Activated CD4-positive, alpha-beta memory T cell treated with anti-CD3 and anti-CD28 coated beads for 36 hours (primary cell): ENCODE results near the gene SETD2. TPM values are rescaled to one million over a fixed set of nuclear protein-coding genes. Genes with fewer than 3 reads are reported as not detected.
"Not testable (repeated sequence)": the region's sequence is repeated elsewhere in the genome, so short reads cannot be mapped to it uniquely, and the experiment has no call there.

Source experiments
- CTCF ChIA-PET: fragments of 350-600 bp; sonication (Branson Sonifier 250); formaldehyde crosslinking; loops from one replicate; lab custom pipeline; 2021; ENCODE audit warnings: antibody characterized with exemption, inconsistent platforms; lab: Charles Lee
- POLR2A ChIA-PET: fragments of 350-600 bp; sonication (Branson Sonifier 250); formaldehyde crosslinking; loops from one replicate; lab custom pipeline; 2021; ENCODE audit warnings: antibody characterized with exemption; lab: Charles Lee
- DNase-seq: peaks from one replicate; pipeline ENCODE4 v3.0.0-alpha.2; 2020
- H3K27ac Mint-ChIP-seq: one replicate; pipeline ENCODE4 v1.8.0; 2021; ENCODE audit warnings: mixed read lengths
- H3K27me3 Mint-ChIP-seq: one replicate; pipeline ENCODE4 v1.8.0; 2021; ENCODE audit warnings: mixed read lengths
- H3K36me3 Mint-ChIP-seq: one replicate; pipeline ENCODE4 v1.8.0; 2021; ENCODE audit warnings: mixed read lengths
- H3K4me1 Mint-ChIP-seq: one replicate; pipeline ENCODE4 v1.8.0; 2021; ENCODE audit warnings: low read depth, mixed read lengths
- H3K4me3 Mint-ChIP-seq: one replicate; pipeline ENCODE4 v1.8.0; 2021; ENCODE audit warnings: mild to moderate bottlenecking, mixed read lengths
- H3K9me3 Mint-ChIP-seq: one replicate; pipeline ENCODE4 v1.8.0; 2021; ENCODE audit warnings: mixed read lengths
- intact Hi-C: fragments of 100-400 bp; cut with micrococcal nuclease; formaldehyde crosslinking; loops from one replicate; pipeline ENCODE4 v1.15.1; 2023
- total RNA-seq, 2 experiments: library from RNA; stranded (reverse); gene quantifications; one replicate each; pipeline ENCODE4 v1.2.3, GENCODE V29; 2021

SETD2 gene, protein sequence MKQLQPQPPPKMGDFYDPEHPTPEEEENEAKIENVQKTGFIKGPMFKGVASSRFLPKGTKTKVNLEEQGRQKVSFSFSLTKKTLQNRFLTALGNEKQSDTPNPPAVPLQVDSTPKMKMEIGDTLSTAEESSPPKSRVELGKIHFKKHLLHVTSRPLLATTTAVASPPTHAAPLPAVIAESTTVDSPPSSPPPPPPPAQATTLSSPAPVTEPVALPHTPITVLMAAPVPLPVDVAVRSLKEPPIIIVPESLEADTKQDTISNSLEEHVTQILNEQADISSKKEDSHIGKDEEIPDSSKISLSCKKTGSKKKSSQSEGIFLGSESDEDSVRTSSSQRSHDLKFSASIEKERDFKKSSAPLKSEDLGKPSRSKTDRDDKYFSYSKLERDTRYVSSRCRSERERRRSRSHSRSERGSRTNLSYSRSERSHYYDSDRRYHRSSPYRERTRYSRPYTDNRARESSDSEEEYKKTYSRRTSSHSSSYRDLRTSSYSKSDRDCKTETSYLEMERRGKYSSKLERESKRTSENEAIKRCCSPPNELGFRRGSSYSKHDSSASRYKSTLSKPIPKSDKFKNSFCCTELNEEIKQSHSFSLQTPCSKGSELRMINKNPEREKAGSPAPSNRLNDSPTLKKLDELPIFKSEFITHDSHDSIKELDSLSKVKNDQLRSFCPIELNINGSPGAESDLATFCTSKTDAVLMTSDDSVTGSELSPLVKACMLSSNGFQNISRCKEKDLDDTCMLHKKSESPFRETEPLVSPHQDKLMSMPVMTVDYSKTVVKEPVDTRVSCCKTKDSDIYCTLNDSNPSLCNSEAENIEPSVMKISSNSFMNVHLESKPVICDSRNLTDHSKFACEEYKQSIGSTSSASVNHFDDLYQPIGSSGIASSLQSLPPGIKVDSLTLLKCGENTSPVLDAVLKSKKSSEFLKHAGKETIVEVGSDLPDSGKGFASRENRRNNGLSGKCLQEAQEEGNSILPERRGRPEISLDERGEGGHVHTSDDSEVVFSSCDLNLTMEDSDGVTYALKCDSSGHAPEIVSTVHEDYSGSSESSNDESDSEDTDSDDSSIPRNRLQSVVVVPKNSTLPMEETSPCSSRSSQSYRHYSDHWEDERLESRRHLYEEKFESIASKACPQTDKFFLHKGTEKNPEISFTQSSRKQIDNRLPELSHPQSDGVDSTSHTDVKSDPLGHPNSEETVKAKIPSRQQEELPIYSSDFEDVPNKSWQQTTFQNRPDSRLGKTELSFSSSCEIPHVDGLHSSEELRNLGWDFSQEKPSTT (N-terminal part only)
- total RNA-seq = 10 to 100 TPM; 31.2 to 31.8 TPM

DNA sequence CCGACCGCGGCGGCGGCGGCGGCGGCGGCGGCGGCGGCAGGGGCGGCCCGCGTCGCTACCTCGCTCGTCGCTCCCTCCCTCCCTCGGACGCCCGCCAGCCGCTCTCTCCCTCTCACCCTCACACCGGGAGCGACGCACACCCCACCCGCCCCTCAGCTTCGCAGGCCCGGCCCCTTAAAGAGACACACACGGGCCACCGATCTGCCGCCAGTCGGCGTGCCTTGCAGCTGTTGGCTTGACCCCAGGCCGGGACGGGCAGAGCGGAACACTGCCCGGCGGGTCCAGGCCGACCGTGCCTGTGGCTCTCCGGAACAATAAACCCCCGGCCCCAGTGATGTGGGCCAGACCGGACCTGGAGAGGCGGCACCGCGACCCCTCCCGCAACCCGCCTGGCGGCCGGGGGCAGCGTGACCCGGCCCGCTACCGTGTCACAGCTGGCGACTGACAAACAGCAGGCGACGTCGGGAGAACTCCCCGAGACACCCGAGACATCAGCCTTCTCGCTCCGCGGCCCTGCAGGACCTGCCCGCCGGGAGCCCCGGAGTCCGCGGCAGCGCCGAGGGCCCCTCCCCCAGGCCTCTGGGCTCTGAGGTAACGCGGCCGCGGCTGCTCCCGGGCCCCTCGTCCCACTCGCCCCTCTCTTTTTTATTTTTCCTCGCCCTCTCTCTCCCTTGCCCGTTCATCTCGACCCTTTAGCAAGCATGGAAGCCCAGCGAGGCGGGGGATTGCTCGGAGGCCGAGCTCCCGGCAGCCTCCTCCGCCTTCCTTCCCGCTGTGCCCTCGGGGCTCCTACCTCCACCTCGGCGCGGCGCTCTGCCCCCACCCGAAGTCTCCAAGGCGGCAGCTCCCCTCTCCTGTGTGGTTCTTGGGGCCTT, at the start of gene SETD2:
SETD2 (minus strand) TSS at position 107 of the 875 bp plus-strand sequence. CDS start 189 bp downstream, outside the sequence.
- intact Hi-C loops = loop anchor here (1.0 to 10.0 kb wide), 8 partner anchors 23 to 219 kb away; partner anchors contain the start of genes KIF9, KLHL18 and PTPN23
- Mint-ChIP-seq H3K4me1 (peaks cover 43% of the 10 kb centered on the region), H3K36me3 (peaks cover 10% of the 10 kb centered on the region), H3K4me3 (peak within 1 kb of the TSS; percentile 97), H3K9me3 (no peaks in the 10 kb centered on the region), H3K27me3 (peaks cover 1% of the 10 kb centered on the region), H3K27ac (peak within 1 kb of the TSS; percentile 99)
- peak; percentile 91 for DNase-seq
- ChIA-PET POLR2A (interaction anchor here (1.2 to 3.3 kb wide), 7 partner anchors 12 to 311 kb away, joined by 3 to 19 read pairs (median 6); partner anchors contain the start of genes KIF9, KLHL18, NBEAL2 and PTPN23), CTCF (interaction anchor here (0.7 to 3.6 kb wide), 11 partner anchors 23 to 251 kb away, joined by 3 to 19 read pairs (median 4); partner anchors contain the start of genes KIF9, KLHL18 and PTPN23)

DNA sequence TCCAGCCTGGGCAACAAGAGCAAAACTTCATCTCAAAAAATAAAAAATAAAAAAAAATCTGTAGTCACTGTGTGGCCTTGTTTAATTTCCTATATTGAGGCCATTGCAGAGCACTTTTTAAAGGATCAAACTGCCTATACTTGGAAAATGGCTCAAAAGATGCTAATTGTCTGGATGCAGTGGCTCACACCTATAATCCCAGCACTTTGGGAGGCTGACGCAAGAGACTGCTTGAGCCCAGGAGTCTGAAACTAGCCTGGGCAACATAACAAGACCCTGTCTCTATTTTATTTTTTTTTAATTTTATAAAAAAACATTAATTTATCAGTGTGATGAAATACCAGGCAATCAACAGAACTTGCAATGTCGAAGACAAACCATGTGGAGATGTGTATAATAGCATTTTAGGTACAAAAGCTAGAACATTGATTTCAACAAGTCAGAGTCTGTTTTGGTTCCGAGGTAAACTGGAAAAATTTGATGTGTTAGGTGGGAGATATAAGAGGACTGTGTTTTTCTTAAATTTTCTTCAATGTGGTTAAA, 47.0 kb upstream of the SETD2 start:
- no peak overlapping the region for H3K4me3 Mint-ChIP-seq
- H3K27me3 Mint-ChIP-seq = no peaks in the 10 kb centered on the region
- intact Hi-C loops = no loop called here
- H3K4me1 Mint-ChIP-seq = no peaks in the 10 kb centered on the region
- ChIA-PET CTCF (interaction anchor here (0.8 kb wide), 1 partner anchor 15 kb away, joined by 3 read pairs; no protein-coding TSS in a partner anchor), POLR2A (interaction anchor here (0.6 kb wide), 1 partner anchor 23 kb away, joined by 4 read pairs; no protein-coding TSS in a partner anchor)
- H3K9me3 Mint-ChIP-seq = no peaks in the 10 kb centered on the region
- no peak overlapping the region for H3K27ac Mint-ChIP-seq
- no peak for DNase-seq
- no peaks in the 10 kb centered on the region for H3K36me3 Mint-ChIP-seq

DNA sequence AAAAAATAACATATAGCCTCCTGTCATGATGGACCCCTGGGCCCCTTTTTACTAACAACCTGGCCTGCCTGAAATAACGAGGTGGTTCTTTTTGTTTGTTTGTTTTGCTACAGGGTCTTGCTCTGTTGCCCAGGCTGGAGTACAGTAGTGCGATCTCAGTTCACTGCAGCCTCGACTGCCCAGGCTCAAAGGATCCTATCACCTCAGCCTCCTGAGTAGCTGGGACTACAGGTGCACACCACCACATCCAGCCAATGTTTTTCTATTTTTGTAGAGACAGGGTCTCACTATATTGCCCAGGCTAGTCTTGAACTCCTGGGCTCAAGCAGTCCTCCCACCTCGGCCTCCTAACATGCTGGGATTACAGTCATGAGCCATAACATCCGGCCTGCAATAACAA, 42.1 kb upstream of the SETD2 start:
- H3K4me1 Mint-ChIP-seq, H3K27me3 Mint-ChIP-seq, intact Hi-C loops, H3K36me3 Mint-ChIP-seq, POLR2A ChIA-PET, CTCF ChIA-PET, DNase-seq, H3K9me3 Mint-ChIP-seq, H3K4me3 Mint-ChIP-seq, H3K27ac Mint-ChIP-seq: not testable (repeated sequence)

DNA sequence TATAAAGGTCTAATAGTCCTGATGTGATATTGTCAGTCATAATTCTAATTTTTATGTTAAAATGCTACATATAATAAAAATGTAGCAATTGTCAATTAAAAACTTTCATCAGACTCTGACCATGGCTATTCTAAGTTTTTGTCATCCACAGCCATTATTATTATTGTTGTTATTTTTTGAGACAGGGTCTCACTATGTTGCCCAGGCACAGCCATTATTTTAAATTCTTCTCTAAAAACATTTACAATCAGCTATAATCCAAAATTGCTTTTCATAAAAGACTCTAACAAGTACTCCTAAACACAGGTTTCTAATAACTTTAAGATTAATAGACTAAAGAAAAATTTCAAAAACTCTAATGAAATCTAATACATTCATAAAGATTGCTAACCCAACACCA, 41.0 kb upstream of the SETD2 start:
- POLR2A ChIA-PET = no interaction called here
- Mint-ChIP-seq H3K4me1 (no peaks in the 10 kb centered on the region), H3K9me3 (no peaks in the 10 kb centered on the region), H3K27ac (no peak overlapping the region), H3K4me3 (no peak overlapping the region), H3K36me3 (no peaks in the 10 kb centered on the region), H3K27me3 (no peaks in the 10 kb centered on the region)
- CTCF ChIA-PET = no interaction called here
- DNase-seq = no peak
- intact Hi-C loops = no loop called here

DNA sequence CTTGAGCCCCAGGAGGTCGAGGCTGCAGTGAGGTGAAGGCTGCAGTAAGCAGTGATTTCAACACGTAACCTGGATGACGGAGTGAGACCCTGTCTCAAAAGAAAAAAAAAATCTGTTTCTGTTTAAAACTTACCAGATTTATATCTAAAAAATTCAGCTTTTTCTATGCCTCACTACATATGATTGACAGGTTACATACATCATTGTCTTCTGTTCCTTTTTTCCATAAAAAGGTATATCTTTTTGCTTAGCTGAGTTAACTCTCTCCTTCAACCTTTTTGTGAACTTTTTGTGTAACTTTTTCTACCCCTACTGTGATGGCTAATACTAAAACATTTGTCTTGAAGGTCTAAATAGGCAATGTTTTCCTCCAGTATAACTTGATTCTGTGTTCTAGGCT, 38.6 kb upstream of the SETD2 start:
- POLR2A ChIA-PET = no interaction called here

DNA sequence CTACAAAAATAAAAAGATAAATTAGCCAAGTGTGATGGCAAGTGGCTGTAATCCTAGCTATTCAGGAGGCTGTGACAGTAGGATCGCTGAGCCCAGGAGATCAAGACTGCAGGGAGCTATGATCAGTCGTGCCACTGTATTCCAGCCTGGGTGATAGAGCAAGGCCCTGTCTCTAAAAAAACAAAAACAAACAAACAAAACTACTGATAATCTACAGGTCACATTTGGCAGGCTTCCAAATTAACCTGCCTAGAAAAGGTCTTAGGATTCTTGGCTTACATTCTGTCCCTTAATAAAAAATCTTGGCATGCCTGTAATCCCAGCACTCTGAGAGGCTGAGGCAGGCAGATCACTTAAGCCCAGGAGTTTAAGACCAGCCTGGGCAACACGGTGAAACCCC, 33.4 kb upstream of the SETD2 start:
- H3K27me3 Mint-ChIP-seq = no peaks in the 10 kb centered on the region
- H3K36me3 Mint-ChIP-seq = peaks cover 3% of the 10 kb centered on the region
- H3K9me3 Mint-ChIP-seq = peaks cover 6% of the 10 kb centered on the region
- no peaks in the 10 kb centered on the region for H3K4me1 Mint-ChIP-seq
- no peak for DNase-seq
- ChIA-PET POLR2A (no interaction called here), CTCF (no interaction called here)
- no peak overlapping the region for H3K27ac Mint-ChIP-seq
- no peak overlapping the region for H3K4me3 Mint-ChIP-seq
- intact Hi-C loops = no loop called here

More for the DNA sequence above, 38.6 kb upstream of the SETD2 start:
- Mint-ChIP-seq H3K4me3 (no peak overlapping the region), H3K27me3 (no peaks in the 10 kb centered on the region), H3K4me1 (no peaks in the 10 kb centered on the region), H3K36me3 (no peaks in the 10 kb centered on the region), H3K9me3 (no peaks in the 10 kb centered on the region), H3K27ac (no peak overlapping the region)
- no peak for DNase-seq
- CTCF ChIA-PET = no interaction called here
- intact Hi-C loops = no loop called here

DNA sequence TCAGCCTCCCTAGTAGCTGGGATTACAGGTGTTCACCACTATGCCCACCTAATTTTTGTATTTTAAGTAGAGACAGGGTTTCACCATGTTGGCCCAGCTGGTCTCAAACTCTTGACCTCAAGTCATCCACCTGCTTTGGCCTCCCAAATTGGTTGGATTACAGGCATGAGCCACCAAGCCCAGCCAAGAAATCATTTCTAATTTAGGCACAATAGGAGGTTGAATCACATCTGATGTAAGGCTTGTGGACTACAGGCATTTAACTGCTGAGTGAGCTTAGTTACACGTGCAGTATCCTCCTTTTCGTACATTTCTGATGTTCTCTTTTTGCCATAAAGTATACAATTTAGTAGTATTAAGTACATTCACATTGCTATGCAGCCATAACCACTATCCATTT, 31.1 kb upstream of the SETD2 start:
- ChIA-PET POLR2A (no interaction called here), CTCF (no interaction called here)
- H3K9me3 Mint-ChIP-seq = peaks cover 6% of the 10 kb centered on the region
- DNase-seq = no peak
- H3K27ac Mint-ChIP-seq = no peak overlapping the region
- H3K27me3 Mint-ChIP-seq = no peaks in the 10 kb centered on the region
- H3K36me3 Mint-ChIP-seq = peaks cover 3% of the 10 kb centered on the region
- intact Hi-C loops = no loop called here
- H3K4me1 Mint-ChIP-seq = no peaks in the 10 kb centered on the region
- no peak overlapping the region for H3K4me3 Mint-ChIP-seq

DNA sequence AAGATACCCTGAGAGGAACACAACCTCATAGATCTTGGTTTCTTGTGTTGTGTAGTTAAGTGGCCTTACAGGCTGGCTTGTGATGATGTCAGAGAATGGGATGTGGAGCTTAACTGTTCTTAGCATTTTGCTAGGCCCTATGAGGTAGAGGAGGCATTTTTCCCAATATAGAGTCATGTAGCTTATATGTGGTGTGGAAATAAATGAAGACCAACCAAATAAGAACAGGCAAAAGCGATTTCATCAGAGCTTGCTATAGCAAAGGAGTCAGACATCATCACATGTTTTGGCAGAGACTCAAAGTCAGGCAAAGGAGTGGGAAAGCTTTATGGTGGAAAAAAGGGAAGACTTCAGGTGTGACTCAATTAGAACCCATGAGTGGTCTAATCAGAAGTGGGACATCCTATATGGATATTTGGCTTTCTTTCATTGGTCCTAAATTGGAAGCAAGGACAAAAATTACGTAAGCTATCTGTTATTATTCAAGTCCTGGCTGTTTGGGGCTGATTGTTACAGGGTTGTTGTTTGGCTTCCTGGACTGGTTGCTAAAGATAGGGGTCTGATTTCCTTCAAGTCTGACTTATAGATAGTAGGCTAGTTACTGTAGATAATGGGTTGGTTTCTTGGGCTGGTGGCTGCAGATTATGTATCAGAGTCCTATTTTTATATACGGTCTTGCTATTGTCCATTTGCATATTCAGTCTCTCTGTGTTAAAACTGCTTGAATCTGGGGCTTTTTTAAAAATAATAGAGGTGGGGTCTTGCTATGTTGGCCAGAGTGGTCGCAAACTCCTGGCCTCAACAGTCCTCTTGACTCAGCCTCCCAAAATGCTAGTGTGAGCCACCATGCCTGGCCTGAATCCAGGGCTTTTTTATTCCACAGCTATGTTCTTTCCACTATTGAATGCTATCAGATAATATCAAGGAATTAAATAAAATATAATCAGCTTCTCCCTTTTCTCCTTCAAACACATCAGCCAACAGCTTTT, 30.3 kb upstream of the SETD2 start:
- H3K4me3 Mint-ChIP-seq = no peak overlapping the region
- no peaks in the 10 kb centered on the region for H3K27me3 Mint-ChIP-seq
- POLR2A ChIA-PET = no interaction called here
- no peak for DNase-seq
- H3K4me1 Mint-ChIP-seq = no peaks in the 10 kb centered on the region
- CTCF ChIA-PET = no interaction called here
- intact Hi-C loops = no loop called here
- peaks cover 6% of the 10 kb centered on the region for H3K9me3 Mint-ChIP-seq
- H3K27ac Mint-ChIP-seq = no peak overlapping the region
- peaks cover 3% of the 10 kb centered on the region for H3K36me3 Mint-ChIP-seq

DNA sequence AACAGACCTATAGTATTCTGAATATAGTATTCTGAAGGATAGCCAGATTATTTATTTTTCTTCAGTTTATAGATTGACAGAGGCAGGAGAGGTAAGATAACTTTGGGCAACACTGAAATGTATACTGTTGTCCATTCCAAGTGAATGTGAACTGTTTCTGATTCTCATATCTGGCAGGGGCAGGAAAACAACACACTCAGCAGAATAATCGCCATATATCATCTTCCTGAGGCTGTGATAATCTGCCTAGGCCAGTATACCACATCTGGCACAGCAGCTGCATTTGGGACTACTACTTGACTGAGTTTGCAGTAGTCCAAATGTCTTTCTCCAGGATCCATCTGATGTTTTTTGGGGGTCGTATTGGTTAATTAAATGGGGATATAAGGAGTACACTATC, 22.4 kb upstream of the SETD2 start:
- no peaks in the 10 kb centered on the region for H3K9me3 Mint-ChIP-seq
- no peak overlapping the region for H3K4me3 Mint-ChIP-seq

DNA sequence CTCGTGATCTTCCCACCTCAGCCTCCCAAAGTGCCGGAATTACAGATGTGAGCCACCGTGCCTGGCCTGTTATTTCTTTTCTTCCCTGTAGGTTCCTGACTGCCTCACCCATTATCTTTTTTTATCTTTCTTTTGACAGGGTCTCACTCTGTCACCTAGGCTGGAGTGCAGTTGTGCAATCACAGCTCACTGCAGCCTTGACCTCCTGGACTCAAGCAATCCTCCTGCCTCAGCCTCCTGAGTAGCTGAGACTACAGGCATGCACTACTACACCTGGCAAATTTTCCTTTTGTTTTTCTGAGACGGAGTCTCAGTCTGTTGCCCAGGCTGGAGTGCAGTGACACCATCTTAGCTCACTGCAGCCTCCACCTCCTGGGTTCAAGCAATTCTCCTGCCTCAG, 17.8 kb upstream of the SETD2 start:
- H3K9me3 Mint-ChIP-seq, POLR2A ChIA-PET, H3K27me3 Mint-ChIP-seq, H3K4me3 Mint-ChIP-seq, H3K4me1 Mint-ChIP-seq, intact Hi-C loops, H3K27ac Mint-ChIP-seq, H3K36me3 Mint-ChIP-seq, CTCF ChIA-PET, DNase-seq: not testable (repeated sequence)

More for the DNA sequence above, 22.4 kb upstream of the SETD2 start:
- CTCF ChIA-PET = no interaction called here
- Mint-ChIP-seq H3K4me1 (no peaks in the 10 kb centered on the region), H3K27ac (no peak overlapping the region), H3K27me3 (no peaks in the 10 kb centered on the region), H3K36me3 (peaks cover 2% of the 10 kb centered on the region)
- no peak for DNase-seq
- intact Hi-C loops = no loop called here
- POLR2A ChIA-PET = no interaction called here
